ENCODE results near the gene ZNF653.
A peak's percentile ranks its signal among the peaks of the same experiment; 100 is the strongest.

The ZNF653 gene

GRCh38 chr19:11494634-11495285 is 10.9 kb downstream of the ZNF653 start:
- no peak overlapping the region for H3K4me3 ChIP-seq (ENCODE audit: low read depth, low read length)
- in situ Hi-C loops (cut with HindIII; ENCODE audit: low sequenced_read_pairs): no loop called here
- DNase-seq (ENCODE audit: low read depth, low spot score): no peak
- TF ChIP-seq CTCF (IDR thresholded peaks at IDR 0.05; ENCODE audit: low read depth, low read length): no peak

GRCh38 chr19:11489378-11489777 is 16.3 kb downstream of the ZNF653 start:
- in situ Hi-C loops (cut with HindIII; ENCODE audit: low sequenced_read_pairs): no loop called here
- TF ChIP-seq CTCF (IDR thresholded peaks at IDR 0.05; ENCODE audit: low read depth, low read length): no peak
- H3K4me3 ChIP-seq (ENCODE audit: low read depth, low read length): no peak overlapping the region
- no peak for DNase-seq (ENCODE audit: low read depth, low spot score)

- in situ Hi-C loops (cut with HindIII; ENCODE audit: low sequenced_read_pairs): no loop called here
- H3K4me3 ChIP-seq (ENCODE audit: low read depth, low read length): no peak overlapping the region
- no peak for TF ChIP-seq CTCF (IDR thresholded peaks at IDR 0.05; ENCODE audit: low read depth, low read length)
- no peak for DNase-seq (ENCODE audit: low read depth, low spot score)
Observed at GRCh38 chr19:11486661-11487503, 18.8 kb downstream of the ZNF653 start.

DNA sequence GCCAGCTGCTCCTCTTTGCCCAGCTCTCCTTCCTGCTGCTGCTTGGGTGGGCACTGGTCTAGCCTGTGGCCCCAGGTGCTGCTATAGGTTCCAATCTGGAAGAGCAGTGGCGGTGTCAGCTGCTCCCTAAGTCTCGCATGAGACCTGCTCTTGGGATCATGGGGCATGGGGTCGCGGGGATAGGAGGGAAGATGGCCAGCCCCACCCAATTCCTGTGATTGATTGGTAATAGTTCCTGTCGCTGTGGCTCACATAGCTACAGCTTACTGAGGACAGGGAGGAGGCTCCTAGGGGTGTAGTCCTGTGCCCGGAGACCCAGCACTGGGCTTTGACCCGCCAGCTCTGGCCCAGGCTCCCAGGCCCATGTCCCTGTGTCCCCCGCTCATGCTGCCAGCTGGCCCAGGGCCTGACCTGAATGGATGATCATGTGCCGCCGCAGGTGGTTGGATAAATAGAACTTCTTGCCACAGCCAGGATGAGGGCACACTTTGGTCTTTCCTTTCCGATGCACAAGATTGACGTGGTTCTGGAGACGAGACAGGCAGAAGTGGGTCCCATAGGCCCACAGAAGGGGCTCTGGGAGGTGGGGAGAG is 20.3 kb downstream of the ZNF653 start:
- H3K4me3 ChIP-seq (ENCODE audit: low read depth, low read length): no peak overlapping the region
- in situ Hi-C loops (cut with HindIII; ENCODE audit: low sequenced_read_pairs): no loop called here
- TF ChIP-seq CTCF (IDR thresholded peaks at IDR 0.05; ENCODE audit: low read depth, low read length): no peak
- no peak for DNase-seq (ENCODE audit: low read depth, low spot score)

GRCh38 chr19:11483366-11484111 is 22.1 kb downstream of the ZNF653 start:
- TF ChIP-seq CTCF (IDR thresholded peaks at IDR 0.05; ENCODE audit: low read depth, low read length): no peak
- DNase-seq (ENCODE audit: low read depth, low spot score): no peak
- H3K4me3 ChIP-seq (ENCODE audit: low read depth, low read length): no peak overlapping the region
- in situ Hi-C loops (cut with HindIII; ENCODE audit: low sequenced_read_pairs): no loop called here

GRCh38 chr19:11482384-11483050 is 23.1 kb downstream of the ZNF653 start:
- peak overlapping the region; percentile 26 for H3K4me3 ChIP-seq (ENCODE audit: low read depth, low read length)
- TF ChIP-seq CTCF (IDR thresholded peaks at IDR 0.05; ENCODE audit: low read depth, low read length): peak; percentile 65
- DNase-seq (ENCODE audit: low read depth, low spot score): peak; percentile 64
- in situ Hi-C loops (cut with HindIII; ENCODE audit: low sequenced_read_pairs): no loop called here
